Peyer's patch (tissue), 4 donors: ENCODE data around the gene FAM107B. TPM values are rescaled to one million over a fixed set of nuclear protein-coding genes. Genes with fewer than 3 reads are reported as not detected.

Source experiments
- DNase-seq, 3 donors: peaks; one replicate each; pipeline ENCODE4 v3.0.0-alpha.2; 2017 to 2019
- H3K27ac ChIP-seq, 4 donors: fragments of 200-600 bp; sonication (generic); one replicate each; pipeline ENCODE4 v1.5.1; 2016 to 2019
- H3K27me3 ChIP-seq, 2 donors: fragments of 200-600 bp; sonication (generic); one replicate each; pipeline ENCODE4 v1.5.1; 2019
- H3K36me3 ChIP-seq, 3 donors: fragments of 200-600 bp; sonication (generic); one replicate each; pipeline ENCODE4 v1.5.1; 2016 to 2019
- H3K4me1 ChIP-seq, 4 donors: fragments of 200-600 bp; sonication (generic); one replicate each; pipeline ENCODE4 v1.5.1; 2016 to 2019
- H3K4me3 ChIP-seq, 4 donors: fragments of 200-600 bp; sonication (generic); 1 replicate in 3 of 4; 2 replicates in 1 of 4; pipeline ENCODE4 v1.5.1; 2016 to 2019; ENCODE audit warnings: mild to moderate bottlenecking in 1 of 4
- H3K9me3 ChIP-seq, 4 donors: fragments of 200-600 bp; sonication (generic); one replicate each; pipeline ENCODE4 v1.5.1; 2016 to 2019; ENCODE audit warnings: mild to moderate bottlenecking in 1 of 4
- POLR2A ChIP-seq, 2 donors: fragments of 450-650 bp; IDR thresholded peaks; one replicate each; pipeline ENCODE4 v1.5.1; 2017; ENCODE audit warnings: antibody characterized with exemption in 2 of 2, mild to moderate bottlenecking in 2 of 2, moderate library complexity in 2 of 2
- total RNA-seq, 4 donors: library from RNA; depleted of rRNA; stranded (reverse); fragments of >200 nt; gene quantifications; one replicate each; pipeline ENCODE4 v1.1.0, GENCODE V29; 2016
- TF ChIP-seq, protein P1 (sequence below), 6 experiments: fragments of 450-650 bp in 4 of 6; fragments of 200-600 bp in 2 of 6; sonication (generic) in 1 of 6; IDR thresholded peaks; one replicate each; pipeline ENCODE4 v1.5.1; 2017 to 2019; ENCODE audit warnings: antibody characterized with exemption in 6 of 6, mild to moderate bottlenecking in 3 of 6, moderate library complexity in 1 of 6

The FAM107B gene
- total RNA-seq, 4 donors from 2014 or later, result 36.6 to 89.1 (median 39.6) TPM

DNA sequence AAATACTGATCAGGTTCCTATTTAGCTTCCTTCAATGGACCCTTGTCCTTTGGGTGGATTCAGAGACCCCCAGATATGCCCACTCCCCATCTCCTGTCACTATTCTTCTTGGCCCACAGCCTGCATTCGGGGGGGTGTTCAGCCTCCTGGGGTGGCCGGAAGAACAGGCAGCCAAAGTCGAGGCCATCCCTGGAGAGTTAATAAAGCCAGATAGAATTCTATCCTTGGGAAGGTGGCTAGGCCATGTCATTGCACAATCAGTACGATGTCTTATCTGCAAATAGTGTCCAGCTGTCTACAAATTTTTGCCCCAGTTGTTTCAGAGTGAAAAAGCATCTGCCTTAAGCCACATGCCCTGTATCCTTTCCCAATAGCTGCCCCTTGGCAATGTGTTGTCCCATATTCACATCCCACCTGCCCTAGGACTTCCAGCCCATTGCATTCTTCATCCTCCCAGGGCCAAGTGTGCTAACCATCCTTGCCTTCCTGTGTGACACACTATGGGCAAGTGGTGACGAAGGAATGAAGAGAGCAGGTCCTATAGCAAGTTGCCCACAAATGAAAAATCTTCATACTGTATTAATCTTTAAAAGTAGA is 9.9 kb upstream of the FAM107B start:
- no peak for DNase-seq
- Histone ChIP-seq H3K27me3 (no peaks in the 10 kb centered on the region), H3K9me3 (peaks cover 0 to 4% (median 0%) of the 10 kb centered on the region in 4 donors), H3K4me1 (no peaks in the 10 kb centered on the region), H3K36me3 (no peaks in the 10 kb centered on the region), H3K4me3 (no peak overlapping the region), H3K27ac (no peak overlapping the region)
- no peak for TF ChIP-seq POLR2A (IDR thresholded peaks at IDR 0.05)
- TF ChIP-seq, protein P1, sequence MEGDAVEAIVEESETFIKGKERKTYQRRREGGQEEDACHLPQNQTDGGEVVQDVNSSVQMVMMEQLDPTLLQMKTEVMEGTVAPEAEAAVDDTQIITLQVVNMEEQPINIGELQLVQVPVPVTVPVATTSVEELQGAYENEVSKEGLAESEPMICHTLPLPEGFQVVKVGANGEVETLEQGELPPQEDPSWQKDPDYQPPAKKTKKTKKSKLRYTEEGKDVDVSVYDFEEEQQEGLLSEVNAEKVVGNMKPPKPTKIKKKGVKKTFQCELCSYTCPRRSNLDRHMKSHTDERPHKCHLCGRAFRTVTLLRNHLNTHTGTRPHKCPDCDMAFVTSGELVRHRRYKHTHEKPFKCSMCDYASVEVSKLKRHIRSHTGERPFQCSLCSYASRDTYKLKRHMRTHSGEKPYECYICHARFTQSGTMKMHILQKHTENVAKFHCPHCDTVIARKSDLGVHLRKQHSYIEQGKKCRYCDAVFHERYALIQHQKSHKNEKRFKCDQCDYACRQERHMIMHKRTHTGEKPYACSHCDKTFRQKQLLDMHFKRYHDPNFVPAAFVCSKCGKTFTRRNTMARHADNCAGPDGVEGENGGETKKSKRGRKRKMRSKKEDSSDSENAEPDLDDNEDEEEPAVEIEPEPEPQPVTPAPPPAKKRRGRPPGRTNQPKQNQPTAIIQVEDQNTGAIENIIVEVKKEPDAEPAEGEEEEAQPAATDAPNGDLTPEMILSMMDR (IDR thresholded peaks at IDR 0.05), result no peak

DNA sequence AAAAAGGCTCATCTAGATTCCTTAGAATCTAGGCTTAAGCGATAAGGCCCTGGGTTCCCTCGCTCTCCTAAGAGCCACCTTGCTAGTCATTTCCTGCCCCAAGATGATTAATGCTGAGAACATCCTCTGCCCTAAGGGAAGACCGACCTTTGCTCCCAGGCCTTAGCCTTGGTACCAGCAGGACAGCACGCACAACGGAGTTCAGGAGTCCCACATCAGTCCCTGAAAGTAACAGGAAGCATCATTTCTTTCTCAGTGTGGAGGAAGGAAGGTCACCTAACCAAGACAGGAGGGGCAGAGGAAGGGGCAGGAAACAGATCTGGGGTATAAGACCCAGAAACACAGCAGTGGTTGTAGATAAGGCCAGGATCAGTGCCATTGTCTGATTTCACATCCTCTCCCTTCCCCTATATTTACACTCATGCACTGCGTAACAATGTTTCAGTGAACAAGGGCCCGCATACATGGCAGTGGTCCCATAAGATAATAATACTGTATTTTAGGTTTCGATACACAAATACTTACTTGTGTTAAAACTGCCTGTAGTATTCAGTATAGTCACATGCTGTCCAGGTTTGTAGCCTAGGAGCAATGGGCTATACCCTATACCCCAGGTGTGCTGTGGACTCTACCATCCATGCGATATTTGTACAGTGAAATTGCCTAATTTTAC is 8.1 kb upstream of the FAM107B start:
- peak in 2 of 3 donors; percentile 69 to 82 for DNase-seq
- TF ChIP-seq, protein P1 (IDR thresholded peaks at IDR 0.05), result no peak
- no peak for TF ChIP-seq POLR2A (IDR thresholded peaks at IDR 0.05)
- no peak overlapping the region for H3K4me3 ChIP-seq
- H3K36me3 ChIP-seq, result no peaks in the 10 kb centered on the region
- peaks cover 0 to 9% (median 0%) of the 10 kb centered on the region in 4 donors for H3K4me1 ChIP-seq
- H3K27me3 ChIP-seq, result no peaks in the 10 kb centered on the region
- peaks cover 0 to 4% (median 0%) of the 10 kb centered on the region in 4 donors for H3K9me3 ChIP-seq
- H3K27ac ChIP-seq, result no peak overlapping the region

DNA sequence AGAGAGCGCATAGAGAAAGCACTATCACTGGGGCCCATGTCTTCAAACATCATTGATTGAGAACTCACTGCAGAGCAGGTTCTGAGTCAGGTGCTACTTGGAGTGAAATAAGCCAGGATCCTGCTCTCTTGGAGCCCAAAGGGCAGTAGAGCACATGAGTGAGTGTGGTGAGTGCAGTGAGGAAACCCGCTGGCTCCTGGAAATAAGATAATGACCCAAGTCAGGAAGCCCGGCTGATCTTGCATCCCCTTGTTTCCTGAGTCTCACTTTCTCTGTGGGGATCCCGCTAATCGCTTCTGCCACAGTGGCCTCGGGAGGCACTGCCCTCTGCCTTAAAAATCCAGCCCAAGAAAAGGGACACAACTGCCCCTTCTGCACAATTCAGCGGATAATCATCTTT is 7.1 kb upstream of the FAM107B start:
- Histone ChIP-seq H3K36me3 (no peaks in the 10 kb centered on the region), H3K9me3 (peaks cover 0 to 4% (median 0%) of the 10 kb centered on the region in 4 donors), H3K27me3 (no peaks in the 10 kb centered on the region), H3K27ac (no peak overlapping the region), H3K4me1 (peaks cover 0 to 9% (median 0%) of the 10 kb centered on the region in 4 donors), H3K4me3 (no peak overlapping the region)
- no peak for TF ChIP-seq POLR2A (IDR thresholded peaks at IDR 0.05)
- TF ChIP-seq, protein P1 (IDR thresholded peaks at IDR 0.05), result no peak
- no peak for DNase-seq

DNA sequence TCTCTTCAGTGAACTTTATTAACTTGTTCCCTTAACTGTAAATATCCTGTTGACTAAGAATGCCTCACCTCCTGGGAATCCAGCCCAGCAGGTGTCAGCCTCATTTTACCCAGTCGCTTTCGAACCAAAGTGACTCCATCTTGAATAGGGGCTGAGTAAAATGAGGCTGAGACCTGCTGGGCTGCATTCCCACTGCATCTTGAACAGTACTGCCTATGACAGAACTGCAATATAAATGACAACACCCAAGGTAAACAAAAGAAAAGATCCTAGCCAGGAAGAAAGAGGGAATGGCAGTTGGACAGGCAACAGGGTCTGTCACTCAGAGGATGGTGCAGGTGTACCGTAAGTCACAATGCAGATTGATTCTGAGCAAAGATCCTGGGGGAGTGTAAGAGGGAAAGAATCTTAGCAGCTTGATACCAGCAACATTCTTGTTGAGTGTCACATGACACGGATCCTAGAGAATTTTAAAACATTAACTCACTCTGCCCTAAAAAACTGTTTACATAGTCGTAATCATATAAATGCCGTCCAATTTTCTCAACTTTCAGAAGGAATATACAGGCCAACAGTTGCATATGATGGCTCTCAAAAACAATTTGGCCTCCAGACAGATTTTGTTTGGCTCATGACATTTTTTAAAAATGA is 4.4 kb upstream of the FAM107B start:
- Histone ChIP-seq H3K9me3 (no peaks in the 10 kb centered on the region), H3K27me3 (no peaks in the 10 kb centered on the region), H3K4me3 (no peak overlapping the region), H3K36me3 (no peaks in the 10 kb centered on the region), H3K27ac (peak overlapping the region in 1 of 4 donors; percentile 39), H3K4me1 (peaks cover 0 to 9% (median 0%) of the 10 kb centered on the region in 4 donors)
- no peak for TF ChIP-seq POLR2A (IDR thresholded peaks at IDR 0.05)
- TF ChIP-seq, protein P1 (IDR thresholded peaks at IDR 0.05), result no peak
- no peak for DNase-seq

DNA sequence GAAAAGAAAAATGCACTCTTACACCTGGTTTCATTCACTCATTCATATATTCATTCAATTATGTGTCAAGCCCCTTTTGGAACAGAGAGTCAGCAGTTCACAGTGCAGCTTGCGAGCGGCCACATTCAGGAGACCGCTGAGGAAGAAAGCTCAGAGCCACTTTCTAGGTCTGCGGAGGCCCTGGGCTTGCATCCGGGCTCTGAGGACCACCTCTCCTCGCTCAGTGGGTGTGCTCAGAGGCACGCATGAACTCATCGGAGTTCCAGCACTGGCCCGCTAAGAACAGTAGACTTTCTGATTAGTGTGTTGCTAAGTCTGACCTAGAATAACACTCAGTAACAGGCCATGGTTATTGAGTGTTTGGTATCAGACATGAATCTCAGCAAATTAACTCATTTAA is 1.8 kb upstream of the FAM107B start:
- no peak overlapping the region for H3K4me3 ChIP-seq
- H3K27me3 ChIP-seq, result no peaks in the 10 kb centered on the region
- H3K36me3 ChIP-seq, result no peaks in the 10 kb centered on the region
- H3K27ac ChIP-seq, result no peak overlapping the region
- no peak for DNase-seq
- no peaks in the 10 kb centered on the region for H3K9me3 ChIP-seq
- TF ChIP-seq, protein P1 (IDR thresholded peaks at IDR 0.05), result no peak
- TF ChIP-seq POLR2A (IDR thresholded peaks at IDR 0.05), result no peak
- H3K4me1 ChIP-seq, result peaks cover 0 to 9% (median 0%) of the 10 kb centered on the region in 4 donors
